ENCODE results near the gene DAP.

Gene DAP

GRCh38 chr5:10662083-10662482 lies 99.0 kb downstream of the DAP start:
- Histone ChIP-seq H4K91ac (ENCODE audit: low read depth, low read length) (no peak overlapping the region), H2BK12ac (ENCODE audit: low read length) (no peak overlapping the region), H3K27ac (ENCODE audit: low read depth, low read length) (no peak overlapping the region), H3K14ac (ENCODE audit: low read length) (no peak overlapping the region), H3K18ac (ENCODE audit: low read length) (no peak overlapping the region), H3K23ac (ENCODE audit: low read length) (no peak overlapping the region), H2AFZ (ENCODE audit: insufficient read depth, low read length, poor library complexity) (no peak overlapping the region), H3K4me2 (ENCODE audit: low read length) (no peak overlapping the region), H2AK5ac (ENCODE audit: low read length) (no peak overlapping the region), H3K36me3 (ENCODE audit: control insufficient read depth in 1 of 2, insufficient read depth in 2 of 2, low read length in 2 of 2) (no peaks in the 10 kb centered on the region), H4K12ac (ENCODE audit: low read depth, low read length) (no peak overlapping the region), H2BK120ac (ENCODE audit: insufficient read depth, low read length, poor library complexity) (no peak overlapping the region), H4K8ac (ENCODE audit: low read depth, low read length) (no peak overlapping the region), H3K9me3 (ENCODE audit: insufficient read depth, low read depth, low read length) (no peaks in the 10 kb centered on the region), H3K4ac (ENCODE audit: low read depth, low read length) (no peak overlapping the region), H2BK5ac (ENCODE audit: low read depth, low read length, poor library complexity) (no peak overlapping the region), H3K79me1 (ENCODE audit: low read length) (no peaks in the 10 kb centered on the region), H3K4me3 (ENCODE audit: low read depth, low read length) (no peak overlapping the region), H3K9ac (ENCODE audit: low read length) (no peak overlapping the region), H3K27me3 (ENCODE audit: insufficient read depth, low read length) (no peaks in the 10 kb centered on the region), H3K4me1 (ENCODE audit: control insufficient read depth in 1 of 2, insufficient read depth in 2 of 2, low read length in 2 of 2) (no peaks in the 10 kb centered on the region), H3K79me2 (ENCODE audit: control insufficient read depth, insufficient read depth, low read length, poor library complexity) (no peaks in the 10 kb centered on the region)
- no CpG with 5 or more reads among the region's 11 CpGs for WGBS (ENCODE audit: extremely low coverage, insufficient coverage, insufficient read length)
- no peak for DNase-seq

- peaks cover 0 to under 1% of the 10 kb centered on the region in 2 experiments for H3K36me3 ChIP-seq (ENCODE audit: control insufficient read depth in 1 of 2, insufficient read depth in 2 of 2, low read length in 2 of 2)
Observed at GRCh38 chr5:10661401-10661800, 99.6 kb downstream of the DAP start.

GRCh38 chr5:10660720-10661387 lies 100.2 kb downstream of the DAP start:
- no peak overlapping the region for H3K18ac ChIP-seq (ENCODE audit: low read length)
- WGBS (ENCODE audit: extremely low coverage, insufficient coverage, insufficient read length) = no CpG with 5 or more reads among the region's 15 CpGs
- no peak overlapping the region for H2BK12ac ChIP-seq (ENCODE audit: low read length)

More at GRCh38 chr5:10661401-10661800, 99.6 kb downstream of the DAP start:
- Histone ChIP-seq H3K79me2 (ENCODE audit: control insufficient read depth, insufficient read depth, low read length, poor library complexity) (no peaks in the 10 kb centered on the region), H3K9me3 (ENCODE audit: insufficient read depth, low read depth, low read length) (no peaks in the 10 kb centered on the region), H2AFZ (ENCODE audit: insufficient read depth, low read length, poor library complexity) (no peak overlapping the region), H4K8ac (ENCODE audit: low read depth, low read length) (no peak overlapping the region), H3K23ac (ENCODE audit: low read length) (no peak overlapping the region), H2BK12ac (ENCODE audit: low read length) (no peak overlapping the region), H3K14ac (ENCODE audit: low read length) (no peak overlapping the region), H3K27me3 (ENCODE audit: insufficient read depth, low read length) (no peaks in the 10 kb centered on the region), H4K91ac (ENCODE audit: low read depth, low read length) (no peak overlapping the region), H2BK120ac (ENCODE audit: insufficient read depth, low read length, poor library complexity) (no peak overlapping the region), H3K18ac (ENCODE audit: low read length) (no peak overlapping the region), H3K79me1 (ENCODE audit: low read length) (no peaks in the 10 kb centered on the region), H3K4me3 (ENCODE audit: low read depth, low read length) (no peak overlapping the region), H3K4me1 (ENCODE audit: control insufficient read depth in 1 of 2, insufficient read depth in 2 of 2, low read length in 2 of 2) (no peaks in the 10 kb centered on the region), H3K4me2 (ENCODE audit: low read length) (no peak overlapping the region), H4K12ac (ENCODE audit: low read depth, low read length) (no peak overlapping the region), H3K4ac (ENCODE audit: low read depth, low read length) (no peak overlapping the region), H3K9ac (ENCODE audit: low read length) (no peak overlapping the region), H3K27ac (ENCODE audit: low read depth, low read length) (no peak overlapping the region), H2BK5ac (ENCODE audit: low read depth, low read length, poor library complexity) (no peak overlapping the region), H2AK5ac (ENCODE audit: low read length) (no peak overlapping the region)
- no peak for DNase-seq
- WGBS (ENCODE audit: extremely low coverage, insufficient coverage, insufficient read length) = no CpG with 5 or more reads among the region's 13 CpGs

GRCh38 chr5:10660135-10660534 lies 100.9 kb downstream of the DAP start:
- Histone ChIP-seq H3K9me3 (ENCODE audit: insufficient read depth, low read depth, low read length) (no peaks in the 10 kb centered on the region), H3K4me1 (ENCODE audit: control insufficient read depth in 1 of 2, insufficient read depth in 2 of 2, low read length in 2 of 2) (no peaks in the 10 kb centered on the region), H3K36me3 (ENCODE audit: control insufficient read depth in 1 of 2, insufficient read depth in 2 of 2, low read length in 2 of 2) (peaks cover 10% of the 10 kb centered on the region in 2 experiments), H2BK12ac (ENCODE audit: low read length) (no peak overlapping the region), H3K18ac (ENCODE audit: low read length) (no peak overlapping the region), H3K27ac (ENCODE audit: low read depth, low read length) (no peak overlapping the region), H3K4ac (ENCODE audit: low read depth, low read length) (no peak overlapping the region), H2BK120ac (ENCODE audit: insufficient read depth, low read length, poor library complexity) (no peak overlapping the region), H4K91ac (ENCODE audit: low read depth, low read length) (no peak overlapping the region), H3K23ac (ENCODE audit: low read length) (no peak overlapping the region), H3K4me2 (ENCODE audit: low read length) (no peak overlapping the region), H3K4me3 (ENCODE audit: low read depth, low read length) (no peak overlapping the region), H2AFZ (ENCODE audit: insufficient read depth, low read length, poor library complexity) (no peak overlapping the region), H3K79me2 (ENCODE audit: control insufficient read depth, insufficient read depth, low read length, poor library complexity) (no peaks in the 10 kb centered on the region), H3K14ac (ENCODE audit: low read length) (no peak overlapping the region), H4K12ac (ENCODE audit: low read depth, low read length) (no peak overlapping the region), H2AK5ac (ENCODE audit: low read length) (no peak overlapping the region), H4K8ac (ENCODE audit: low read depth, low read length) (no peak overlapping the region), H3K79me1 (ENCODE audit: low read length) (no peaks in the 10 kb centered on the region), H3K27me3 (ENCODE audit: insufficient read depth, low read length) (no peaks in the 10 kb centered on the region), H2BK5ac (ENCODE audit: low read depth, low read length, poor library complexity) (no peak overlapping the region), H3K9ac (ENCODE audit: low read length) (no peak overlapping the region)
- no peak for DNase-seq
- WGBS (ENCODE audit: extremely low coverage, insufficient coverage, insufficient read length) = no CpG with 5 or more reads among the region's 3 CpGs

More at GRCh38 chr5:10660720-10661387, 100.2 kb downstream of the DAP start:
- no peaks in the 10 kb centered on the region for H3K27me3 ChIP-seq (ENCODE audit: insufficient read depth, low read length)
- H4K12ac ChIP-seq (ENCODE audit: low read depth, low read length) = no peak overlapping the region
- H3K9ac ChIP-seq (ENCODE audit: low read length) = no peak overlapping the region
- no peaks in the 10 kb centered on the region for H3K79me1 ChIP-seq (ENCODE audit: low read length)
- no peak overlapping the region for H2AFZ ChIP-seq (ENCODE audit: insufficient read depth, low read length, poor library complexity)
- H3K4me2 ChIP-seq (ENCODE audit: low read length) = no peak overlapping the region
- H4K91ac ChIP-seq (ENCODE audit: low read depth, low read length) = no peak overlapping the region
- H3K4me3 ChIP-seq (ENCODE audit: low read depth, low read length) = no peak overlapping the region
- H3K4me1 ChIP-seq (ENCODE audit: control insufficient read depth in 1 of 2, insufficient read depth in 2 of 2, low read length in 2 of 2) = no peaks in the 10 kb centered on the region
- DNase-seq = no peak
- no peak overlapping the region for H2BK5ac ChIP-seq (ENCODE audit: low read depth, low read length, poor library complexity)
- no peaks in the 10 kb centered on the region for H3K79me2 ChIP-seq (ENCODE audit: control insufficient read depth, insufficient read depth, low read length, poor library complexity)
- H3K27ac ChIP-seq (ENCODE audit: low read depth, low read length) = no peak overlapping the region
- H3K4ac ChIP-seq (ENCODE audit: low read depth, low read length) = no peak overlapping the region
- H3K23ac ChIP-seq (ENCODE audit: low read length) = no peak overlapping the region
- H3K36me3 ChIP-seq (ENCODE audit: control insufficient read depth in 1 of 2, insufficient read depth in 2 of 2, low read length in 2 of 2) = peaks cover 3 to 4% of the 10 kb centered on the region in 2 experiments
- H2AK5ac ChIP-seq (ENCODE audit: low read length) = no peak overlapping the region
- no peak overlapping the region for H2BK120ac ChIP-seq (ENCODE audit: insufficient read depth, low read length, poor library complexity)
- no peak overlapping the region for H3K14ac ChIP-seq (ENCODE audit: low read length)
- H3K9me3 ChIP-seq (ENCODE audit: insufficient read depth, low read depth, low read length) = no peaks in the 10 kb centered on the region
- H4K8ac ChIP-seq (ENCODE audit: low read depth, low read length) = no peak overlapping the region

Measured in trophoblast cell (in vitro differentiated cells and primary cell).